Fibroblast of skin of right biceps (primary cell): ENCODE data around the gene ATP6V1F.

Experiments
- DNase-seq: peaks from one replicate; pipeline ENCODE4 v3.0.0-alpha.2; 2013

Gene ATP6V1F

GRCh38 chr7:128884561-128885369 is 22.1 kb downstream of the ATP6V1F start:
- no peak for DNase-seq

- no peak for DNase-seq
Observed at GRCh38 chr7:128885370-128886187, 22.9 kb downstream of the ATP6V1F start.

- no peak for DNase-seq
Observed at GRCh38 chr7:128886391-128887168, 23.9 kb downstream of the ATP6V1F start.

GRCh38 chr7:128887169-128888038 is 24.7 kb downstream of the ATP6V1F start:
- DNase-seq = no peak

- no peak for DNase-seq
Observed at GRCh38 chr7:128888039-128888755, 25.5 kb downstream of the ATP6V1F start.

GRCh38 chr7:128888756-128889095 is 26.1 kb downstream of the ATP6V1F start:
- no peak for DNase-seq

GRCh38 chr7:128889121-128889520 is 26.5 kb downstream of the ATP6V1F start:
- no peak for DNase-seq

GRCh38 chr7:128890306-128891109 is 27.9 kb downstream of the ATP6V1F start:
- DNase-seq = no peak

GRCh38 chr7:128891110-128891941 is 28.7 kb downstream of the ATP6V1F start:
- no peak for DNase-seq

GRCh38 chr7:128891942-128892269 is 29.2 kb downstream of the ATP6V1F start:
- DNase-seq = no peak

GRCh38 chr7:128892521-128893250 is 30.0 kb downstream of the ATP6V1F start:
- no peak for DNase-seq

- DNase-seq = no peak
Observed at GRCh38 chr7:128893251-128894100, 30.8 kb downstream of the ATP6V1F start.

GRCh38 chr7:128894101-128894440 is 31.4 kb downstream of the ATP6V1F start:
- DNase-seq = no peak

GRCh38 chr7:128895320-128895719 is 32.7 kb downstream of the ATP6V1F start:
- no peak for DNase-seq

- no peak for DNase-seq
Observed at GRCh38 chr7:128899392-128899791, 36.7 kb downstream of the ATP6V1F start.

GRCh38 chr7:128900237-128900636 is 37.6 kb downstream of the ATP6V1F start:
- no peak for DNase-seq

GRCh38 chr7:128902761-128903585 is 40.3 kb downstream of the ATP6V1F start:
- DNase-seq = no peak
